Sigmoid colon (tissue), 7 donors: ENCODE results near the gene C10orf53. TPM values are rescaled to one million over a fixed set of nuclear protein-coding genes. Genes with fewer than 3 reads are reported as not detected.

Experiments
- DNase-seq: peaks from one replicate; pipeline ENCODE4 v3.0.0-alpha.2; 2019
- H3K27ac ChIP-seq, 4 donors: fragments of 200-600 bp; sonication (generic); one replicate each; pipeline ENCODE4 v1.5.1; 2016 to 2019; ENCODE audit warnings: mild to moderate bottlenecking in 1 of 4
- H3K27me3 ChIP-seq, 3 donors: fragments of 200-600 bp; sonication (generic); one replicate each; pipeline ENCODE4 v1.5.1; 2019; ENCODE audit warnings: mild to moderate bottlenecking in 1 of 3
- H3K36me3 ChIP-seq, 4 donors: fragments of 200-600 bp; sonication (generic); one replicate each; pipeline ENCODE4 v1.5.1; 2016 to 2019
- H3K4me1 ChIP-seq, 4 donors: fragments of 200-600 bp; sonication (generic); one replicate each; pipeline ENCODE4 v1.5.1; 2017 to 2019
- H3K4me3 ChIP-seq, 4 donors: fragments of 200-600 bp; sonication (generic); one replicate each; pipeline ENCODE4 v1.5.1; 2017 to 2019; ENCODE audit warnings: mild to moderate bottlenecking in 2 of 4, moderate library complexity in 1 of 4
- H3K9me3 ChIP-seq, 4 donors: fragments of 200-600 bp in 3 of 4; sonication (generic) in 3 of 4; one replicate each; pipeline versions ENCODE4 v1.5.1 to v1.6.1; 2013 to 2019
- CTCF ChIP-seq, 4 experiments: fragments of 450-650 bp in 3 of 4; fragments of 200-600 bp in 1 of 4; IDR thresholded peaks; one replicate each; pipeline ENCODE4 v1.5.1; 2016 to 2019; ENCODE audit warnings: antibody characterized with exemption in 4 of 4, mild to moderate bottlenecking in 3 of 4, moderate library complexity in 2 of 4
- EP300 ChIP-seq, 4 donors: sonication (generic); formaldehyde crosslinking; IDR thresholded peaks; one replicate each; pipeline ENCODE4 v1.6.1; 2017; ENCODE audit warnings: antibody characterized with exemption in 4 of 4
- POLR2A ChIP-seq, 2 donors: fragments of 450-650 bp; IDR thresholded peaks; one replicate each; pipeline ENCODE4 v1.6.1; 2016; ENCODE audit warnings: antibody characterized with exemption in 2 of 2, mild to moderate bottlenecking in 2 of 2, moderate library complexity in 2 of 2
- POLR2AphosphoS5 ChIP-seq, 4 donors: sonication (generic); formaldehyde crosslinking; IDR thresholded peaks; one replicate each; pipeline ENCODE4 v1.6.1; 2017; ENCODE audit warnings: antibody characterized with exemption in 4 of 4
- WGBS, 2 donors: extraction: QIAGEN DNeasy Blood & Tissue Kit; methylation state at CpG; one replicate each; pipeline ENCODE4 v1.1.7; 2013; 5-methylcytosine and 5-hydroxymethylcytosine counted together
- intact Hi-C: fragments of 100-400 bp; cut with DNase I; formaldehyde crosslinking; loops from one replicate; pipeline ENCODE4 v1.15.1; 2023
- polyA plus RNA-seq, 3 donors: library from polyadenylated mRNA; stranded (reverse); fragments of 200-250 nt; gene quantifications; one replicate each; pipeline ENCODE4 v1.2.3, GENCODE V29; 2013
- total RNA-seq, 4 donors: library from RNA; depleted of rRNA; stranded (reverse); fragments of >200 nt; gene quantifications; one replicate each; pipeline ENCODE4 v1.1.0, GENCODE V29; 2016
- donor health status: healthy with polysubstance abuse.
- donor health status: Bipolar disorder and iron deficiency.
- donor health status: healthy.

Gene C10orf53
- total and polyA plus RNA-seq, 7 donors = not detected

- intact Hi-C loops = no loop called here
- Histone ChIP-seq H3K36me3 (no peaks in the 10 kb centered on the region), H3K4me3 (no peak overlapping the region), H3K4me1 (no peaks in the 10 kb centered on the region), H3K9me3 (no peaks in the 10 kb centered on the region), H3K27ac (no peak overlapping the region), H3K27me3 (peaks cover 0 to 11% (median 0%) of the 10 kb centered on the region in 3 donors)
- 81 to 88% methylated on average over 18 of the region's 18 CpGs for WGBS, 2 donors
- TF ChIP-seq POLR2A (IDR thresholded peaks at IDR 0.05) (no peak), EP300 (IDR thresholded peaks at IDR 0.05) (no peak), POLR2AphosphoS5 (IDR thresholded peaks at IDR 0.05) (no peak), CTCF (IDR thresholded peaks at IDR 0.05) (no peak)
- DNase-seq = no peak
Measured at GRCh38 chr10:49655099-49655498, 24.4 kb upstream of the C10orf53 start.

GRCh38 chr10:49656845-49657493 is 22.5 kb upstream of the C10orf53 start:
- H3K4me1 ChIP-seq = no peaks in the 10 kb centered on the region
- no peak overlapping the region for H3K4me3 ChIP-seq
- no peak overlapping the region for H3K27ac ChIP-seq
- peaks cover 0 to 8% (median 0%) of the 10 kb centered on the region in 3 donors for H3K27me3 ChIP-seq
- 79 to 83% methylated on average over 9 of the region's 9 CpGs for WGBS, 2 donors
- intact Hi-C loops = no loop called here
- DNase-seq = no peak
- no peaks in the 10 kb centered on the region for H3K36me3 ChIP-seq
- H3K9me3 ChIP-seq = no peaks in the 10 kb centered on the region
- no peak for TF ChIP-seq POLR2A (IDR thresholded peaks at IDR 0.05)
- TF ChIP-seq CTCF (IDR thresholded peaks at IDR 0.05) = no peak
- TF ChIP-seq POLR2AphosphoS5 (IDR thresholded peaks at IDR 0.05) = no peak
- no peak for TF ChIP-seq EP300 (IDR thresholded peaks at IDR 0.05)

- WGBS, 2 donors = 83 to 89% methylated on average over 1 of the region's 1 CpG
- intact Hi-C loops = no loop called here
- no peak overlapping the region for H3K4me3 ChIP-seq
Measured at GRCh38 chr10:49657606-49658005, 21.8 kb upstream of the C10orf53 start.

GRCh38 chr10:49661140-49661856 is 18.2 kb upstream of the C10orf53 start:
- TF ChIP-seq EP300 (IDR thresholded peaks at IDR 0.05) = no peak
- no peak for TF ChIP-seq POLR2AphosphoS5 (IDR thresholded peaks at IDR 0.05)
- no peak for TF ChIP-seq CTCF (IDR thresholded peaks at IDR 0.05)
- TF ChIP-seq POLR2A (IDR thresholded peaks at IDR 0.05) = no peak
- no peak for DNase-seq
- Histone ChIP-seq H3K4me1 (no peaks in the 10 kb centered on the region), H3K36me3 (no peaks in the 10 kb centered on the region), H3K9me3 (no peaks in the 10 kb centered on the region), H3K4me3 (no peak overlapping the region), H3K27ac (no peak overlapping the region), H3K27me3 (no peaks in the 10 kb centered on the region)
- intact Hi-C loops = no loop called here
- WGBS, 2 donors = 31 to 55% methylated on average over 8 of the region's 8 CpGs

More at GRCh38 chr10:49657606-49658005, 21.8 kb upstream of the C10orf53 start:
- TF ChIP-seq POLR2A (IDR thresholded peaks at IDR 0.05) (no peak), EP300 (IDR thresholded peaks at IDR 0.05) (no peak), CTCF (IDR thresholded peaks at IDR 0.05) (no peak), POLR2AphosphoS5 (IDR thresholded peaks at IDR 0.05) (no peak)
- Histone ChIP-seq H3K27me3 (peaks cover 0 to 8% (median 0%) of the 10 kb centered on the region in 3 donors), H3K9me3 (no peaks in the 10 kb centered on the region), H3K27ac (no peak overlapping the region), H3K36me3 (no peaks in the 10 kb centered on the region), H3K4me1 (no peaks in the 10 kb centered on the region)
- no peak for DNase-seq
